ENCODE results near the gene BAHCC1. TPM values are rescaled to one million over a fixed set of nuclear protein-coding genes. Genes with fewer than 3 reads are reported as not detected.

Gene BAHCC1
- total RNA-seq, 2 donors from 2014 or later, result 12.5 to 26.3 TPM

DNA sequence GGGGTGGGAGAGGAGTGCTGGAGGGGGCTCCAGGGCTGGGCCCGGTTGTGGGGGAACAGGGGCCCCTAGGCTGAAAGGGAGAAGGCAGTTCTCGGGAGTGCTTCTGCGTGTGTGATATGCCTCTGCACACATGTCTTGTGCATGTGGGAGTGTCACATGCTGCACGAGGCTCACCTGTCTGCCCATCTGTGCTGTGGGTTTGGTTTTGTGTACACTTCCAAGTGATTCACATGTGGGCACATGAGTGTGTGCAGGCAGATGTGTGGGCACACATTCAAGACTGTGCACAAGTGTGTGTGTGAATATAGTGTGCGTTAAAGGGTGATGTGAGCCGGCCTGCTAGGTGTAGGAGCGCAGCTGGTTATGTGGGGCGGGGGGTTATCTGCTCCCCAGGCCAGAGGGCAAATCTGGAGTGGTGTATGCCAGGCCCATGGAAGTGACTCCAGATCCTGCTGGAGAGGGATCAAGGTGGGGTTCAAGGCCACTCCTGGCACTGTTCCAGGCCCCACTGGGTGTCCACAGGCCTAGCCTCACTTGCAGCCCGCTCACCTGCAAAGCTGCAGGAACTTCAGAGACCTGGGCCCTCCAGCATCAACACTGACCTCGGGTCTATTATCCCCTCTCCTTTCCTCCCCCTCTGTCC is 3.8 kb upstream of the BAHCC1 start:
- peaks cover 19% of the 10 kb centered on the region for H3K4me1 ChIP-seq
- no peak for DNase-seq
- H3K9me3 ChIP-seq, result no peaks in the 10 kb centered on the region
- no peaks in the 10 kb centered on the region for H3K27me3 ChIP-seq
- TF ChIP-seq, protein P1, sequence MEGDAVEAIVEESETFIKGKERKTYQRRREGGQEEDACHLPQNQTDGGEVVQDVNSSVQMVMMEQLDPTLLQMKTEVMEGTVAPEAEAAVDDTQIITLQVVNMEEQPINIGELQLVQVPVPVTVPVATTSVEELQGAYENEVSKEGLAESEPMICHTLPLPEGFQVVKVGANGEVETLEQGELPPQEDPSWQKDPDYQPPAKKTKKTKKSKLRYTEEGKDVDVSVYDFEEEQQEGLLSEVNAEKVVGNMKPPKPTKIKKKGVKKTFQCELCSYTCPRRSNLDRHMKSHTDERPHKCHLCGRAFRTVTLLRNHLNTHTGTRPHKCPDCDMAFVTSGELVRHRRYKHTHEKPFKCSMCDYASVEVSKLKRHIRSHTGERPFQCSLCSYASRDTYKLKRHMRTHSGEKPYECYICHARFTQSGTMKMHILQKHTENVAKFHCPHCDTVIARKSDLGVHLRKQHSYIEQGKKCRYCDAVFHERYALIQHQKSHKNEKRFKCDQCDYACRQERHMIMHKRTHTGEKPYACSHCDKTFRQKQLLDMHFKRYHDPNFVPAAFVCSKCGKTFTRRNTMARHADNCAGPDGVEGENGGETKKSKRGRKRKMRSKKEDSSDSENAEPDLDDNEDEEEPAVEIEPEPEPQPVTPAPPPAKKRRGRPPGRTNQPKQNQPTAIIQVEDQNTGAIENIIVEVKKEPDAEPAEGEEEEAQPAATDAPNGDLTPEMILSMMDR (IDR thresholded peaks at IDR 0.05), result no peak
- H3K27ac ChIP-seq, result peak overlapping the region; percentile 90
- no peaks in the 10 kb centered on the region for H3K36me3 ChIP-seq
- peak overlapping the region; percentile 16 to 19 for H3K9ac ChIP-seq (ENCODE audit: low read depth in 2 of 2, low read length in 2 of 2)
- intact Hi-C loops (cut with DNase I), result no loop called here
- no peak overlapping the region for H3K4me3 ChIP-seq

DNA sequence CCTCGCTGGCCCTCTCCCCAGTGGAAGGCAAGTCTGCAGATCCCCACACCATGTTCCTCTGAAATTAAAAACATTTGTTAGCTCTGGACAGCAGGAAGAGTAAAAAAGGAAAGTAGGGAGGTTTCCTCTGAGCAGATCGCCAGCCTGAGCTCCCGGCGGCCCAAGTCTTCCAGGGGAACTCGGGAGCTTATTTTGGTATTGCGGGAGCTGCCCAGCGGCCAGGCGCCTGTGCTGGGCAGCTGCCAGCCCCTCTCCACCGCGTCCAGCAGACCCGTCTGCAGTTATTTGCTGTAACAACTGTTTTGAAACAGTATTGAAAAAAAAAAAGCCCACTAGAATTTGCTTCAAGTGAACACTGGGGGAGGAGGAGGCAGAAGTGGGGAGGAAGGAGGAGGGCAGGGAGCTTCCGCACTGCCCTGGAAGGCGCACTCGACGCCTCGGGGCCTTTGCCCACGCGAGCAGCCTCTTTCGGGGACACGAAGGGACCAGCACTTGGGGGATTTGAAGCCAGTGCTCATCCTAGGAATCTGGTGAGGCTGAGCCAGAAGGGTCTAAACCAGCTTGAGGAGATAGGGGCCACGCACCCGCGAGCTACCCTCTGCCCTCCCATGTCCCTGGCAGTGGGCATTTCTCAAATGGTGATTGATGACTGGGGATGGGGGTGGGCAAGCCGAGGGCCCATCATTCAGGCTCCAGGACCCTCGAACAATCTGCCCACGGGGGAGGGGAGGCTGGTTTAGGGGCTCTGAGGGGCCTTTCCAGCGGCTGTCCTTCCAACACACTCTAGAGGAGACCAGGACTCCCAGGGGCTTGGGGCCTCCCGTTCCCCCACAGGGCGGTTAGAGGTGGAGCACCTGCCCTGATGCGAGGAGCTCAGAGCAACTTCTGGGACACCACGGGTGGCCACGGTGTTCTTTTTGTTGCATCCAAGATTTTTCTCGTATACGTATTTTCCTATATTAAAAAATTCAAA is 3.0 kb upstream of the BAHCC1 start:
- DNase-seq, result no peak
- H3K9me3 ChIP-seq, result no peaks in the 10 kb centered on the region
- intact Hi-C loops (cut with DNase I), result no loop called here
- TF ChIP-seq, protein P1 (IDR thresholded peaks at IDR 0.05), result no peak
- peaks cover 19% of the 10 kb centered on the region for H3K4me1 ChIP-seq
- peak overlapping the region; percentile 73 to 94 for H3K9ac ChIP-seq (ENCODE audit: low read depth in 2 of 2, low read length in 2 of 2)
- H3K27me3 ChIP-seq, result no peaks in the 10 kb centered on the region
- H3K4me3 ChIP-seq, result peak overlapping the region; percentile 69
- no peaks in the 10 kb centered on the region for H3K36me3 ChIP-seq
- H3K27ac ChIP-seq, result peak overlapping the region; percentile 90

DNA sequence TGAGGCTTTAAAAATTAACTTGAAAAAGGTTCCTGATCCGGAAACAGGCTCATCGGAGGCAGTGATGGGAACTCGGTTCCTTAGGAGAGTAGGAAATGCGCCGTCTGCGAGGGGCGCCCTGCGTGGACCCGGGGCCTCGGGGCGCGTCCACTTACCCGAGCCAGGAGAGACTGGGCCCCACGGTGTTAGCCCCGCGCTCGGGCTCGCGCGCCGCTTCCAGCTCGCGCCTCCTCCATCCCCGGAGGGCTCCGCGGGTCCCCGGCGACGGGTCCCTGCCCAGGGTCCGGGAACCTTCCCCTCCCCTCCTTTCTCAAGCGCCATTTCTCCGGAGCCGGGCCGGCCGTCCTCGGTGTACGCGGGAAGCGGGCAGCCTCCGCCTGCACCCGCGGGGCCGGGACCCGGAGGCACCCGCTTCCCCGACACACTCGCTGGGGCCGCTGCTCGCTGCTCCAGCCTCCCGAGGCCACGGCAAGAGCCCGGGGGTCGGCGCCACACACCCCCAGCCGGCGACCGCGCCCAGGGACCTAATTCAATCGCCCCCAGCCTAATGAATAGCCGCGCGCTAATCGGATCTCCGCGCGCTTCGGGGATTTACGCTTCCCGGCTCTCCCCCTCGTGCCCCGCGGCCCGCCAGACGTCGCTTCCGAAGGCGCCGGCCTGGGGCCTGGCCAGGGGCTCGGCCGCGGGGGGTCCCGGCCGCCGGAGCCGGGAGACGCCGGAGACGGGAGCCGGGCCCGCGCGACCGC is 2.2 kb upstream of the BAHCC1 start:
- Histone ChIP-seq H3K9ac (ENCODE audit: low read depth in 2 of 2, low read length in 2 of 2) (peak overlapping the region; percentile 73 to 94), H3K4me3 (peak overlapping the region; percentile 69), H3K36me3 (no peaks in the 10 kb centered on the region), H3K27ac (peak overlapping the region; percentile 90), H3K4me1 (peaks cover 19% of the 10 kb centered on the region), H3K27me3 (no peaks in the 10 kb centered on the region), H3K9me3 (no peaks in the 10 kb centered on the region)
- no peak for DNase-seq
- intact Hi-C loops (cut with DNase I), result no loop called here
- TF ChIP-seq, protein P1 (IDR thresholded peaks at IDR 0.05), result no peak

DNA sequence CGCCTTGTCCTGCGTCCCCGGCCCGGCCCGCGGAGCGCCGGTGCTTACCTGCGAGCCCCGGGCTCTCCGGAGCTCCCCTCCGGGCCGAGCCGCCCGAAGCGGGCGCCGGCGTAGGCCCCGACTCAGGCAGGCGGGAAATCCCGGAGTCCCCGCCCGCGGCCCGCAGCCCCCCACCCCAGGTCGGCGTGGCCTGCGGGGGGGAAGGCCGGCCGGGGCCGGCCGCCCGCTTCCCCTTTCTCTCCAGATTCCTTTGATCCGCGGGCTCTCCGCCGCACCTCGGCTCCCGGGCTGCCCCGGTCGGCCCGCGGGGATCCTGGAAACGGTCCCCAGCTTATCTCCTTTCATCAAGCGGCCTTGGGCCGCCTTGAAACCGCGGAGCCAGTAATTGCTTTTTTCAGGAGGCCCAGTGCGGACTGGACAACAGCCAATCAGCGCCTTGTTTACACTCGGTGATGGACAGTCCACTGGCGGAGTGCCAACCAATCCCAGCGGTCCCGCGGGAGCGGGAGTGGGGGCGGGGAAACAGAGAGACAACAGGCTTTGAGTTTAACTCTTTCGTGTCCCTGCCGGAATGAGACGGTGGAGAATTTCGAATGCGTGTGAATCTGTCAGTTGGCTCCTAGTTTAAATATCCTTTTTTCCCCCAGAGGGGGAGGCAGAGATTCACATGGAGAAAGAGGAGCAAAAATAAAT is 1.4 kb upstream of the BAHCC1 start:
- Histone ChIP-seq H3K27ac (peak overlapping the region; percentile 90), H3K27me3 (no peaks in the 10 kb centered on the region), H3K9me3 (no peaks in the 10 kb centered on the region), H3K4me3 (peak overlapping the region; percentile 69), H3K9ac (ENCODE audit: low read depth in 2 of 2, low read length in 2 of 2) (peak overlapping the region; percentile 32 to 94), H3K4me1 (peaks cover 16% of the 10 kb centered on the region), H3K36me3 (no peaks in the 10 kb centered on the region)
- TF ChIP-seq, protein P1 (IDR thresholded peaks at IDR 0.05), result no peak
- peak; percentile 100 for DNase-seq
- intact Hi-C loops (cut with DNase I), result no loop called here

Measured in colonic mucosa (tissue), 4 donors.